Stimulated activated CD4-positive, alpha-beta T cell treated with anti-CD3 and anti-CD28 coated beads, Interleukin-1b, Interleukin-23, amount 100 ng/mL, for 48 hours (primary cell): ENCODE data around the gene BMPER.

Source experiments
- DNase-seq: peaks from one replicate; pipeline ENCODE4 v3.0.0-alpha.2; 2020

The BMPER gene

GRCh38 chr7:34191771-34192479 is 286.6 kb downstream of the BMPER start:
- no peak for DNase-seq

- no peak for DNase-seq
Measured at GRCh38 chr7:34192906-34193305, 287.6 kb downstream of the BMPER start.

DNA sequence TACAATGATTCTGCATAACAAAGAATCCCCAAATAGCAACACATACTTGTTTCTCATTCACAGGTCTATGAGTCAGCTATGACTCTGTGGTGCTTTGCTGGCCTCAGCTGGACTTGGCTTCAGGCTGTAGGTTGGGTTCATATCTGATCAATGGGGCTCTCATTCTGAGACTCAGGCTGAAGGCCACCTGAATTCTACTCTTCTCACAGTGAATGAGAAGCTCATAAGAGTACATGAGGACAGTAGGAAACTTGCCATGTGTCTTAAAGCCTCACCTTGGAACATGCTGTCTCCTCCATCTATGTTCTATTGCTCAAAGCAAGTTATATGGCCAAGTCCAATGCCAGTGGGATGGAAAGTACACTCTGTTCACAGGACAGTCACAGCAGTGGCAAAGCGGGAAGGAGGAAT is 292.9 kb downstream of the BMPER start:
- DNase-seq: no peak
